ENCODE measurements around the gene ADAM8.

The ADAM8 gene
- long read RNA-seq, partial matches to known transcripts, result 1 of 11 reads
- long read RNA-seq, other reads (novel, unspliced or antisense), result 10 of 11 reads

DNA sequence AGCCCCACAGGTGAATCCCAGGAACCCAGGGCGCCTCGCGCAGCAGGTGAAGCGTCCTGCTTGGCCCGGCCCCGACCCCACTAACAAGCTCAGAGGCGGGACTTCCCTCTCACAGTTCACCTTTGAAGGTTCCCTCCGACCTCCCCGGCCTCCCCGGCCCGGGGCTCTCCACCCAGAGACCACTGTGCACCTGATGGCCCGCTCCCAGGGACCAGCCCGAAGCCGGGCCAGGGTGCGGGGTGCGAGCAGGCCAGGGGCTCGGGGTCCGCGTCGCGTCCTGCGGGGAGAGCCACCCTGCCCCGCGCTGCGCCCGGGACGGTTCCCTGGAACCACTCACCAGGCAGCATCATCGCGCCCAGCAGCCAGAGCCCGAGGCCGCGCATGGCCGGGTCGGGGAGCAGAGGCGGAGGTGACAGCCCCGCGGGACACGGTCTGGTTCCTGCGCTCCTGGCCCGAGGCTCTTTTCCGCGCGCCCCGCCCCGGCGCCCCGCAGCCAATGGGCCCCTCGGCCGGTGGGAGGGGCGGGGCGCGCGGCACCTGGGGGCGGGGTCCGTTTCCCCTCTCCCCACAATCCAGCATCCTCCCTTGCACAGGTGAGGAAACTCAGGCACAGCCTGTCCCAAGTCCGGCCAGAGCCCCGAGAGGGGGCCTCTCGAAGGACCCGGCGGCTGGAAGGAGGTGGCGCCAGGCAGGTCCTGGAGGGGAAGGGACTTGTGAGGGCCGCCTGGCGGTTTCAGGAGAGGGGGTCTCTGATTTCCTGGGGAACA is at the start of gene ADAM8:
TSS of gene ADAM8 (minus strand) at position 434 of the 767 bp plus-strand sequence. CDS start at position 383, 51 bp downstream.
- Histone ChIP-seq H3K4me3 (replicated peaks; ENCODE audit: insufficient read depth, low read length) (no peak within 1 kb of the TSS), H3K27me3 (ENCODE audit: insufficient read depth, poor library complexity, severe bottlenecking) (no peaks in the 10 kb centered on the region), H3K27ac (replicated peaks) (peak within 1 kb of the TSS; percentile 92)
- no peak for TF ChIP-seq SPI1 (IDR thresholded peaks at IDR 0.05; ENCODE audit: borderline replicate concordance, low read depth)
- TF ChIP-seq, protein P1, sequence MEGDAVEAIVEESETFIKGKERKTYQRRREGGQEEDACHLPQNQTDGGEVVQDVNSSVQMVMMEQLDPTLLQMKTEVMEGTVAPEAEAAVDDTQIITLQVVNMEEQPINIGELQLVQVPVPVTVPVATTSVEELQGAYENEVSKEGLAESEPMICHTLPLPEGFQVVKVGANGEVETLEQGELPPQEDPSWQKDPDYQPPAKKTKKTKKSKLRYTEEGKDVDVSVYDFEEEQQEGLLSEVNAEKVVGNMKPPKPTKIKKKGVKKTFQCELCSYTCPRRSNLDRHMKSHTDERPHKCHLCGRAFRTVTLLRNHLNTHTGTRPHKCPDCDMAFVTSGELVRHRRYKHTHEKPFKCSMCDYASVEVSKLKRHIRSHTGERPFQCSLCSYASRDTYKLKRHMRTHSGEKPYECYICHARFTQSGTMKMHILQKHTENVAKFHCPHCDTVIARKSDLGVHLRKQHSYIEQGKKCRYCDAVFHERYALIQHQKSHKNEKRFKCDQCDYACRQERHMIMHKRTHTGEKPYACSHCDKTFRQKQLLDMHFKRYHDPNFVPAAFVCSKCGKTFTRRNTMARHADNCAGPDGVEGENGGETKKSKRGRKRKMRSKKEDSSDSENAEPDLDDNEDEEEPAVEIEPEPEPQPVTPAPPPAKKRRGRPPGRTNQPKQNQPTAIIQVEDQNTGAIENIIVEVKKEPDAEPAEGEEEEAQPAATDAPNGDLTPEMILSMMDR (IDR thresholded peaks at IDR 0.05; ENCODE audit: insufficient read depth, low read length), result no peak
- TF ChIP-seq GABPA (IDR thresholded peaks at IDR 0.05; ENCODE audit: low read depth), result no peak
- DNase-seq (ENCODE audit: low read depth in 1 of 2, low spot score in 1 of 2), result peak in 1 of 2 experiments; percentile 6

DNA sequence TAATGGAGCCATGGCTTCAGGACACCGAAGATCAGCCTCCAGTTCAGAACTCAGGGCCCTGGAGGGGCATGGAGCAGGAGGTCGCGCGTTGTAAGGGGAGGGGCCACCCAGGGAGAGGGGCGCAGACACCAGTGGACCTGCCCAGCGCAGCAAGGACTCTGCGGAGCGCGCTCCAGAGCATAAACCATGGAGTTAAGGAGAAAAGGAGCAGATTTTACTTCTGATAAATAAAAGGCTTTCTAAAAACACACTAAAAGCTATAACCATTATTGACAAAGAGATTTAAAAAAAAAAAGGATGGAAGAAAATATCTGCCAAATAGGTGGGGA is 49.5 kb upstream of the ADAM8 start:
- no peak for TF ChIP-seq GABPA (IDR thresholded peaks at IDR 0.05; ENCODE audit: low read depth)
- no peak overlapping the region for H3K4me3 ChIP-seq (replicated peaks; ENCODE audit: insufficient read depth, low read length)
- peaks cover 36% of the 10 kb centered on the region for H3K27me3 ChIP-seq (ENCODE audit: insufficient read depth, poor library complexity, severe bottlenecking)
- no peak overlapping the region for H3K27ac ChIP-seq (replicated peaks)
- DNase-seq (ENCODE audit: low read depth in 1 of 2, low spot score in 1 of 2), result no peak

DNA sequence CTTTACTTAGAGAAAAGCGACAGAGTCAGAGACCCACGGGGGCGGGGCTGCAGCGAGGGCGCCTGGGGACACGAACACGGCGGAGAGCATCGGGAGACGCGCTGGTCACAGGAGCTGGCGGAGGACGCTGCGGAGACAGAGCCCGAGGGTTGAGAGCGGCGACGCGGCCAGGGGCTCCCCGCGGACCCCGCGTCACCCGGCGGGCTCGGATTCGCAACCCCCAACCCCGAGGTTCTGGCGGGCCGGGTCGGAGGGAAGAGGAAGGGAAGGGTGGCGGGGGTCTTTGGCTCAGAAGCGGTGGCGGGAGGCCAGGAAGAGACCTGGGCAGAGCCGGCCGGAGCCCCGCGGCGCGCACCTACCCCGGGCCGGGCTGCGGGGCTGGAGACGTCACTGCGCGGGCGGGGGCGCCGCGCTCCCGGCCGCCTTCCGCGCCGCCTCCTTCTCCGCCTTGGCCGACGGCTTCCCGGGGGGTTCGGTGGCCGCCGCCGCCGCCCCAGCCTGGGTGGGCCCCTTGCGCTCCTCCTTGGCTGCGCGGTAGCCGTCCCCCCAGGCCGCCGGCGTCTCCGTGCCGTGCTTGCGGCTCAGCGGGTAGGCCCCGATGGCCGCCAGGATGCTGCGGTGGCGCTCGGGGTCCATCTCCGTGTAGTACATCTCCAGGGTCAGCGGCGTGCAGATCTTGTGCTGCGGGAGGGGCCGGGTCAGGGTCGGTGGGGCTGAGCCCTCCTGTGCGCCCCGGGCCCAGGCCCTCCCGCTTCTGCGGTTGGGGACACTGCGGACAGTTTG is 49.0 kb upstream of the ADAM8 start:
- Histone ChIP-seq H3K27me3 (ENCODE audit: insufficient read depth, poor library complexity, severe bottlenecking) (peaks cover 36% of the 10 kb centered on the region), H3K4me3 (replicated peaks; ENCODE audit: insufficient read depth, low read length) (no peak overlapping the region)

DNA sequence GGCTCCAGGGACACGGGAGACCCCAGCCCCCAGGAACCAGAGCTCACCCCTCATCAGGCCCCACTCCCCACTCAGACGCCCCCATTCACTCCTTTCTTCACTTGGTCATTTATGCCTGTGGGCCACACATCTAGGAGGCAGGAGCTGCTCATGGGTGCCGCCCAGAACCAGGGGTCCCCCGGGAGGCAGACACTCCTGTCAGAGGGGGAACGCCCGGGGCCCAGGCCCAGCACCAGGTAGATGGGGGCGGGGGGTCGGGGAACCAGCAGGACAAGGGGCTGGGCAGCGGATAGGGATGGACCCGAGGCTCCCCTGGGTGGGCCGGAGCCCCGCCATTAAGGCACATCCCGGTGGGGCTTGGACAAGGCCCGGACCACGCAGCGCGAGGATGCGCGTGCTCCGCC is 48.2 kb upstream of the ADAM8 start:
- Histone ChIP-seq H3K27me3 (ENCODE audit: insufficient read depth, poor library complexity, severe bottlenecking) (peaks cover 38% of the 10 kb centered on the region), H3K27ac (replicated peaks) (no peak overlapping the region), H3K4me3 (replicated peaks; ENCODE audit: insufficient read depth, low read length) (no peak overlapping the region)
- no peak for DNase-seq (ENCODE audit: low read depth in 1 of 2, low spot score in 1 of 2)
- no peak for TF ChIP-seq SPI1 (IDR thresholded peaks at IDR 0.05; ENCODE audit: borderline replicate concordance, low read depth)
- TF ChIP-seq GABPA (IDR thresholded peaks at IDR 0.05; ENCODE audit: low read depth), result no peak
- TF ChIP-seq, protein P2, sequence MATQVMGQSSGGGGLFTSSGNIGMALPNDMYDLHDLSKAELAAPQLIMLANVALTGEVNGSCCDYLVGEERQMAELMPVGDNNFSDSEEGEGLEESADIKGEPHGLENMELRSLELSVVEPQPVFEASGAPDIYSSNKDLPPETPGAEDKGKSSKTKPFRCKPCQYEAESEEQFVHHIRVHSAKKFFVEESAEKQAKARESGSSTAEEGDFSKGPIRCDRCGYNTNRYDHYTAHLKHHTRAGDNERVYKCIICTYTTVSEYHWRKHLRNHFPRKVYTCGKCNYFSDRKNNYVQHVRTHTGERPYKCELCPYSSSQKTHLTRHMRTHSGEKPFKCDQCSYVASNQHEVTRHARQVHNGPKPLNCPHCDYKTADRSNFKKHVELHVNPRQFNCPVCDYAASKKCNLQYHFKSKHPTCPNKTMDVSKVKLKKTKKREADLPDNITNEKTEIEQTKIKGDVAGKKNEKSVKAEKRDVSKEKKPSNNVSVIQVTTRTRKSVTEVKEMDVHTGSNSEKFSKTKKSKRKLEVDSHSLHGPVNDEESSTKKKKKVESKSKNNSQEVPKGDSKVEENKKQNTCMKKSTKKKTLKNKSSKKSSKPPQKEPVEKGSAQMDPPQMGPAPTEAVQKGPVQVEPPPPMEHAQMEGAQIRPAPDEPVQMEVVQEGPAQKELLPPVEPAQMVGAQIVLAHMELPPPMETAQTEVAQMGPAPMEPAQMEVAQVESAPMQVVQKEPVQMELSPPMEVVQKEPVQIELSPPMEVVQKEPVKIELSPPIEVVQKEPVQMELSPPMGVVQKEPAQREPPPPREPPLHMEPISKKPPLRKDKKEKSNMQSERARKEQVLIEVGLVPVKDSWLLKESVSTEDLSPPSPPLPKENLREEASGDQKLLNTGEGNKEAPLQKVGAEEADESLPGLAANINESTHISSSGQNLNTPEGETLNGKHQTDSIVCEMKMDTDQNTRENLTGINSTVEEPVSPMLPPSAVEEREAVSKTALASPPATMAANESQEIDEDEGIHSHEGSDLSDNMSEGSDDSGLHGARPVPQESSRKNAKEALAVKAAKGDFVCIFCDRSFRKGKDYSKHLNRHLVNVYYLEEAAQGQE (IDR thresholded peaks at IDR 0.05; ENCODE audit: insufficient replicate concordance, low read depth), result no peak
- TF ChIP-seq, protein P1 (IDR thresholded peaks at IDR 0.05; ENCODE audit: insufficient read depth, low read length), result no peak
- TF ChIP-seq POLR2AphosphoS5 (IDR thresholded peaks at IDR 0.05; ENCODE audit: low read depth), result no peak

More for the DNA sequence above, 49.0 kb upstream of the ADAM8 start:
- TF ChIP-seq SPI1 (IDR thresholded peaks at IDR 0.05; ENCODE audit: borderline replicate concordance, low read depth) (no peak), GABPA (IDR thresholded peaks at IDR 0.05; ENCODE audit: low read depth) (no peak), POLR2AphosphoS5 (IDR thresholded peaks at IDR 0.05; ENCODE audit: low read depth) (no peak)
- TF ChIP-seq, protein P1 (IDR thresholded peaks at IDR 0.05; ENCODE audit: insufficient read depth, low read length), result no peak
- TF ChIP-seq, protein P2 (IDR thresholded peaks at IDR 0.05; ENCODE audit: insufficient replicate concordance, low read depth), result no peak
- H3K27ac ChIP-seq (replicated peaks), result no peak overlapping the region
- DNase-seq (ENCODE audit: low read depth in 1 of 2, low spot score in 1 of 2), result no peak

Data from HL-60 (cell line).